Hindlimb muscle (tissue), 1 donor: ENCODE data around the gene PPP4R3A. TPM values are rescaled to one million over a fixed set of nuclear protein-coding genes. Genes with fewer than 3 reads are reported as not detected.
"Not testable (repeated sequence)": the region's sequence is repeated elsewhere in the genome, so short reads cannot be mapped to it uniquely, and the experiment has no call there.

Experiments used
- DNase-seq: peaks from one replicate; pipeline ENCODE4 v3.0.0-alpha.2; 2013
- polyA plus RNA-seq: library from polyadenylated mRNA; unstranded; fragments of 120-200 nt; gene quantifications from one replicate; pipeline ENCODE4 v1.2.1, GENCODE V29; 2013; ENCODE audit not compliant: insufficient read length

PPP4R3A gene
- polyA plus RNA-seq, 1 donor: 69.7 TPM

DNA sequence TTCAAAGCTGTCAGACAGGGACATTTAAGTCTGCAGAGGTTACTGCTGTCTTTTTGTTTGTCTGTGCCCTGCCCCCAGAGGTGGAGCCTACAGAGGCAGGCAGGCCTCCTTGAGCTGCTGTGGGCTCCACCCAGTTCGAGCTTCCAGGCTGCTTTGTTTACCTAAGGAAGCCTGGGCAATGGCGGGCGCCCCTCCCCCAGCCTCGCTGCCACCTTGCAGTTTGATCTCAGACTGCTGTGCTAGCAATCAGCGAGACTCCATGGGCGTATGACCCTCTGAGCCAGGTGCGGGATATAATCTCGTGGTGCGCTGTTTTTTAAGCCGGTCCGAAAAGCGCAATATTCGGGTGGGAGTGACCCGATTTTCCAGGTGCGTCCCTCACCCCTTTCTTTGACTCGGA is 73.8 kb downstream of the PPP4R3A start:
- not testable (repeated sequence) for DNase-seq

DNA sequence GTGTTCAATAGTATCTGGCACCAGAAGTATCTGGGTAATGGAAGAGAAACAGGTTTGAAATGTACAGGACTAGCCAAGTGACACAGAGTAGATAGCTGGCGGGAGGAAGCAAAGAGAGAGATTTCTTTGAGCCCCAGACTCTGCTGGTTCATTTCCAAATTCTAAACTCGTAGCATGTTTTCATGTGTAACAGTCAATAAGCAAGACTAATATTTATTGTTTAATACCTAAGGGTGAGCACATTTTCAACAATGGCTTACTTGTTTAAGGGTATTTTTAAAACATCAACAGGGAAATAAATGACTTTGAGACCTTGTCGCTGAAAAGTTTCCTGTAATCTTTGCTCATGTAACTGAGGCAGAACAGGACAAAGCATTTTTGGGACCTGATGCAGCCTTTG is 80.7 kb downstream of the PPP4R3A start:
- DNase-seq: no peak

DNA sequence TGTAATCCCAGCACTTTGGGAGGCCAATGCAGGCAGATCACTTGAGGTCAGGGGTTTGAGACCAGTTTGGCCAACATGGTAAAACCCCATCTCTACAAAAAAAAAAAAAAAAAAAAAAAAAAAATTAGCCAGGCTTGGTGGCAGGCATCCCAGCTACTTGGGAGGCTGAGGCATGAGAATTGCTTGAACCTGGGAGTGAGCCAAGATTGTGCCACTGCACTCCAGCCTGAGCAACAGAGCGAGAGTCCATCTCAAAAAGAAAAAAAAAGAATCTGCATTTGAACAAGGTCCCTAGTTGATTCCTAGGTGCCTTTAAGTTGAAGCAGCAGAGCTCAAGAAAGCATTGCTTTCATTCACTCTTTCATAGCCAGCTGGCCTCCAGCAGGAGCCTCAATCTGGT is 81.2 kb downstream of the PPP4R3A start:
- not testable (repeated sequence) for DNase-seq

DNA sequence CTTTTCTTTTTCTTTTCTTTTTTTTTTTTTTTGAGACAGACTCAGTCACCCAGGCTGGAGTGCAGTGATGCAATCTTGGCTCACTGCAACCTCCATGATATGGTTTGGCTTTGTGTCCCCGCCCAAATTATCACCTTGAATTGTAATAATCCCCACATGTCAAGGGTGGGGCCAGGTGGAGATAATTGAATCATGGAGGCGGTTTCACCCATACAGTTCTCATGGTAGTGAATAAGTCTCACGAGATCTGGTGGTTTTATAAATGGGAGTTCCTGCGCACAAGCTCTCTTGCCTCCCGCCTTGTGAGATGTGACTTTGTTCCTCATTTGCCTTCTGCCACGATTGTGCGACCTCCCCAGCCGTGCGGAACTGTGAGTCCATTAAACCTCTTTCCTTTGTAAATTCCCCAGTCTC is 84.6 kb downstream of the PPP4R3A start:
- DNase-seq: not testable (repeated sequence)

DNA sequence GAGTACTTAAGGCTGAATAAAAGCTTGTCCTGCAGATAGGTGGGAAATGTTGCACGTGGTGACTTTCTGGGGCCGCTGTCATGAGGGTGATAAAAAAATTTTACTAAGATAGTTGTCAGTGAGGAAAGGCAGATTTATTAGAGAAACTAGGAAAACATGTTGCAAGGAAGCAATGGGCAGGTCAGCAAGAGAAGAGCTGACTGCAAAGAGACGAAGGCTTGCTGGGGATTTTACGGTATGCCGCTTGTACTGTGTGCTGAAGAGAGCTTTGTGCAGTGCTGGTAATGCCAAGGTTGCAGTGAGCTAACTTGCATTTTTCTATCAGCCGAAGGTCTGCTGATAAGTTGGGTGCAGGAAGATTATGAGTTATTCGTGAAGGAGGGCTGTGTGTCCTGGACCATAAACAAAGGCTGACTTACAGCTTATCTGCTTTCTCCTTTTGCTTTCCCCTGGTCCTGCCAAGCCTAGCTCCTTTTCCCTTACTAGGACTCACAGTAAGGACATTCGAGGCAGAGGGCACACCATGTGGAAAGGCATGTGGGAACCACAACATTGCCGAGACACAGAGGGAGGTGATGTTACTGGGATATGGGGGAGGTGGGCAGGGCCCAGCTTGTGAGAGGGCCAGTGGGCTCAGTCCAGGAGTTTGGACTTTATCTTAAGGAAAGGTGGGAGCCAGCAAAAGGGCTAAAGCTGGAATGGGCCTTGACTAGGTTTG is 85.1 kb downstream of the PPP4R3A start:
- DNase-seq: no peak

DNA sequence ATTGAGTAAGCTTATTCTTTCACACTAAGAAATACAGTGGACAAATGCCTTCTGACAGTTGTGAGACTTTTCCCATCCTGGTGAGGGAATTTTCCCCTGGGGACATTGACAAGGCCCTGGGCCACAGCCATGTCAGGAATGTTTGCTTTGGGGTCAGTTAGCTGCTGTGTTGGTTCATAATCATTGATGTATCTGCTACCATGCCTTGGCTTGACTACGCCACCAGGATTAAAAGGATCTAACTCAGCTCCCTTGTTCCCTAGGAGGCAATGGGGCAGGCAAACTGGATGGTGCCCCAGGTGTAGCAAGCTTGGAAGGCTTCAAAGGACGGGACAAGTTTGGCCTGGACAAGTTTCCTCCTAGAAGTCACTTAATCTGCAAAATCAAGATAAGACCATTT is 89.4 kb downstream of the PPP4R3A start:
- no peak for DNase-seq

DNA sequence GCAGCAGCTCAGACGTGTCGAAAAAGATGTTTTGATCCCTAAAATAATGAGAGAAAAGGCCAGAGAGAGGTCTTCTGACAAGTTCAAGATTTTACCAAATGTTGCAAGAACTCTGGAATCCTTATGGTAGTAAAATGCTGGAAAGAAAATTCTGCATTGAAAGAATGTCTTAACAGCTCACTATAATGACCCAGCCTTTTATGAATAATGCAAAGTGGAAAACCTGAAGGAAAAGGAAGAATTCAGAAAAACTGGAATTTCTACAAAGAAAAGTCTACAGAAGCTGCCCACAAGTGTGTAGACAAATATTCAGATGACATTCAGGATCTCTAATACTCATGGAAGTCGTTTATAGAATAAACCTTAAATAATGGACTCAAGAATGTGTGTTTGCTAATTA is 90.7 kb downstream of the PPP4R3A start:
- no peak for DNase-seq

DNA sequence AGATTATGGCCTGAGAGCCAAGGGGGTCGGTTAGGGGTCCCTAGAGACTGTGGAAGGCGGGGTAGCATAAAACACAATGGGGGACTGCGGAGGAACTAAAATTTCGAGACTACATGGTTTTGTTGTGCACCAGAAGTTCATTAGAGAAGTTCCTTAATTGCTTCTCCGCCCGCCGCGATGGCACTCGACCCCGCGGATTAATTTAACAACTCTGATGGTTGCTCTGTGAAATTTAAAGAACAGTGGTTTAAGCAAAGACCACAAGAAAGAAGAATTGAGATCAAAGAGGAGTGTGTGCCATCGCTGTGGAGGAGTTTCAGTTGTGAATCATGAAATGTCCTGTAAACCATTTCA is 91.1 kb downstream of the PPP4R3A start:
- DNase-seq: no peak

DNA sequence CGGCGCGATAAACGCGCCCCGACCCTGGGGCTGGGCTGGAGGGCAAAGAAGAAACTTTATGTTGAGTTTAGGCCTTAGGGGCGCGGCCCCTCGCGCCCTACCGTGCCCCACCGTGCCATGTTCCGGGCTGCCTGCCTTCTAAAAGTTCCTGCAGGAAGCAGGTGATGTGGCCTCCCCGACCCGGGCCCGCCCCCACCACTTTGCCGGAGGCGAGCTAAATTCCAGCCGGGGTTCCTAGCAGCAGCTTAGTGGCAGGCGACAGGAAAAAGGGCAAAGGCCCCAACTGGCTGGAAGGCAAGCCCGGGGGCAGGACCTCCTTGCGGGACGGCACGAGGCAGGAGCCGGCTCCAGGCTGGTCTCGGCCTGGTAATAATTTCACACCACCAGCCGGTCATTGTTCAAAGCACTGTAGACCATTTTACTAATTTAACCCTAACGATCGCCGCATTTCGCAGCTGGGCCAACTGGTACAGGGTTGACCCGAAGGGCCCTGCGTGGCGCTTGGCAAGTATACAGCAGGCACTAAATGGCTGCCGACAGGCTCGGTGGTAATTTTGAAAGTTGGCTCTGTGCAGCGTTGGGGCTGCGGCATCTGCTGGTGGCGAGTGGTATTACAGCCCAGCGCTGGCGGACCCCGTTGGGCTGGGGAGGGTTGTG is 91.6 kb downstream of the PPP4R3A start:
- peak; percentile 61 for DNase-seq

DNA sequence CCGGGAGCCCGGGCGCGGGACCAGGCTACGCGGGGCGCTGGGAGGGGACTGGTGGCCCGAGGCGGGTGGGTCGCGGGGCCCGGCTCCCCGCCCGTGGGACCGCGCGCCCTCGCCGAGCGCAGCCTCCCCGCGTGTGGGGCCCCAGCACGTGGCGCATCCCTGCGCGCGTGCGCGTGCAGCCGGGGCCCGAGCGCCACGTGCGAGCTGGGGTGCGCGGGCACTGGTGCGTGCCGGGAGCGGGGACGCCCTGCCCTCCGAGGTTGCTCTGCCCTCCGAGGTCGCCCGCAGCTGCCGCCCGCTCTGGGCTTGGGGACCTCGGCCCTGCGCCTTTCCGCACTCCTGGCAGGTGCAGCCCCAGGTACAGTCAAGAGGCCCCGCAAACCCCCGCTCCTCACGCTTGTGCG is 92.1 kb downstream of the PPP4R3A start:
- peak; percentile 63 for DNase-seq

DNA sequence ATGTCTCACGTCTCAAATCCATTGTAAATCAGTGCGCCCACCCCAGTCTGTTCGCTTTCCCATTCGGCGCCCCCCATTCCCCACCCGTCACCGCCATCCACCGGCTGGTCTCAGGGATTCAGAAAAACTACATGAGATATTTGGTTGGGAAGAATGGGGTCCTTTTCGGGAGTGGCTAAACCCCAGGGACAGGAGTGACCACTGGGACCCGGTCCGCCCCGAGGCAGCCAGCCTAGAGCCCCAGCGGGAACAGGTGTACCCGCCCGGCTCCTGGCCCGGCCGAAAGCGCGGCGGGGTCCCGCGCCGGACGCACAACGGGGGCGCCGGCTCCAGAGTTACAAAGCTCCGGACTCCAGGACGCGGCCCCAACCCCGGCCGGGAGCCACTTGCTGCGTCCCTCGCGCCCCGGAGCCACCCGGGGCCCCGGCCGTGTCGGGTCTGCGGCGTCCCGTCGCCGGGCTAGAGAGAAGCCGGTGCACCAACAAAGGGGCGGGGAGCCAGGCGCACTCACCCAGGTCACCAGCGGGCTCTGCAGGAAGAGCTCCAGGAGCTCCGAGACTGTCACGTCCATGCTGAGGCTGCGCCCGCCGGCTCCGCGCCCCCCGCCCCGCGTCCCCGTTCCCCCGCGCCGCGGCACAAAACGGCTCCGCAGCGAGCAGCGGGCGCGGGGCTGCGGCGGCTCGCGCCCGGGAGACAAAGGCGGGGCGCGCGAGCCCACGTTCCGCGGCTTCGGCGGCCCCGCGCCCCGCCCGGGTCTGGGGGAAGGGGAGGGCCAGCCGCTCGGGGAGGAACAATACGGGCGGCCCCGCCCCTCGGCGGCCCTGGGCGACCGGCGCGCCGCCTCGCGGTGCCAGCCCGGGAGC is 92.8 kb downstream of the PPP4R3A start, which contains the start of gene CCDC88C:
Gene CCDC88C (minus strand): TSS at position 701 of the 863 bp plus-strand sequence. CDS start 130 bp downstream, at position 571.
- DNase-seq: peak; percentile 42

DNA sequence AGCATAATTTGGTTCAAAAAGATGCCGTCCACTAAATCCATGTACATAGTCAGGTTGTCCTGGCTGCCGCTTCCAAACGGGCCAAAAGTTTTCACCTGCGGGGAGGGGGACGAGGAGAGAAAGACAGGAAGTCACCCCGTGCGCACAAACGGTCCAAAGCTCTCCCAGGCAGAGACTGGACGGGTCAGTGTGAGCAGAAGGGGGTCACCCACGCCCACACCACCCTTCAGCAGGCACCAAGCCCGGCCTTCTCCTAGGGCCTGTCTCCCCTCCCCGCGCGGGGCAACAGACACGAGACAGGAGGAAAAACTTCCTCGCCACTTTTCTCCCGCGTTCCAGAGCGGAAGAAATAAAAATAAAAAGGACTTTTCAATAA is 93.4 kb downstream of the PPP4R3A start:
- no peak for DNase-seq

DNA sequence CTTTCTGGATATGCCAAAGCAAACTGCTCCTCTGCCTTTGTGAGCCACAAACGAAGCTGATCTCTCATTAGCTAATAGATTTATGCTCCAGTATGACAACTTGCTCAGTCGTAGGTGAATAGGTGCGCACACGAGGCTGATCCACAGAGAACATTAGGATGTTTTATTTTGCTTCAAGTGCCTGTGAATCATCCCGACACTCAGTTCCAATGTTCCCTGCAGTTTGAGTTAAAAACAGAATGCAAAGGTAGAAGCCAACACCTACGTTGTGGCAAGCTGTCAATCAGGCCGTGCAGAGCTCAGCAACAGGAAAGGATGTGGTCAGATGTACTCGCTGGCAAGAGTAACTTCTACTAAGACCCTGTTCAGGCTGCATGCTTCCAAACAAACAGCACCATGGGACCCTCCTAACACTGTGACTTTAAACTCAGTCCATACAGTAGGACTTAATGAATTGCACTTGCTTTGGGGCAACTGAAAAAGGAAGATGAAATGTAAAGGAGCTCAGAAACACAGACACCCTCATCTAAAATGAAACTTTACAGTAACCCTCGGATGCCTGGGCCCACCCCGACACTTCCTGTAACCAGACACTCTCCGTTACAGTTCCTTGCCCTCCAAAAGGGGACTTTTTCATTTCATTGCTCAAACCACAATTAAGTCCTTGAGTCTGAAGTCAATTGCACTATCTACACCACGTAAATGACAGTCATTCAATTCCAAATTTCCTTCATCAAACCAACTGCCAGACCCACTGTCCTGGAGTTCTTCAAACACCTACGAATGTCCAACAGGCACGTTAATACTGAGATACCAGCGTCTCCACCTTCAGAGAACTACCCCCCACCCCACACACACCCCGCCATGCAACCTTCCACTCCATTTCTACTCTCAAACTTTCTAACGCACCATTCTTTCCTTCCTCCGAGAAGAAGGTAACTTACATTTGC is 94.0 kb downstream of the PPP4R3A start:
- DNase-seq: no peak

DNA sequence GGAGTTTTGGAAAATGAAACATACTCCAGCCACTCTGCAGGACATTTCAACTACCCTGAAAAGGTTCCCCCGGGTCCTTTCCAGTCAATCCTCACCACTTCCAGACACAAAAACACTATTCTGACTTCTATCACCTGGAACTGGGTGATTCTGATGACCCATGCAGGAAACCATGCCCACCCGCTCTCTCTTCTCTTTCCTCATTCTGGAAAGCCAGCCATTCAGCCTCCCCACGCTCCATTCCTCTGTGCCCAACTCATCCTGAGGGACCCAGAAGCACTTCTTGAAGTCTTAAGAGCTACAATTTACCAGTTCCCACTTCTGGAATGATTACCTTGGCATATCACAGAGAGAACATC is 95.7 kb downstream of the PPP4R3A start:
- DNase-seq: no peak

DNA sequence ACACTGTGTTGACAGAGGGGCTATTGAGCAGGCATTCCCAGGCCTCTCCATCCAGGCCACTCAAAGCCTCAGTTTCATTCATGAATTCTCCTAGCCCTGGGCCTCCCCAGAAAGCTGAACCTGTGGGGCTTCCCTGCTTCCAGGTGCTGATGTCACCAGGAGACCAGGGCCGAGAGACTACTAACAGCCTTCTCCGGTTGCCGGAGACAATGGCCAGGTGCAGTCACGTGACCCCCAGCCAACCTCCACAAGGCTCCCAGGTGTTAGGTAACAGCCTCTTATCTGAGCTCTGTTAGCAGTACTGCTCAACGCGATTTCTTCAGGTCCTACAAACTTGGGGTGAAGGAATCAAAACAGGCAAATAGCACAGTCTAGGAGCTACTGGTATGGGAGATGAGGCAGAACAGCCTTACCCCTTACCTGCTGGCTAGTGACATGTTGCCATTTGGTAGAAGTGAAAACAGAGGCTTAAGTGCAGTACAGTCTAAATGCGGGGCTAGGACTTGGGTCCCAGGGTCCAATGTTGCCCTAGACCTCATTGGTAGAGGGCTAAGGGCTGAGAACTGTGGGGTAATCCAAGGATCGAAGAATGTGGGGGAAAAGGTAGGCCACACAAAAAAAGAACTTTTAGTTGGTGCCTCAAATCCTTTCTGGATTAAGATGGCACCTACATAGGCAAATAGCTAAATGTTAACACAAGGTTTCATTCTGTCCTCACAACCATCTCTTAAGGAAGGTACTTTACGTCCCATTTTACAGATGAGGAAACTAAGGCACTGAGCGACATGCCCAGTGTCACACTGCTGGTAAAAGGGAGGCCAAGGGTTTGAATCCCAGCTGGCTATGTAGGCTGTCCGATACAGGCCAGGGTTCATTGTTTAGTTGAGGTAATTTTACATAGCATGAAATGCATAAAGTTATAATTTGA is 96.3 kb downstream of the PPP4R3A start:
- no peak for DNase-seq

DNA sequence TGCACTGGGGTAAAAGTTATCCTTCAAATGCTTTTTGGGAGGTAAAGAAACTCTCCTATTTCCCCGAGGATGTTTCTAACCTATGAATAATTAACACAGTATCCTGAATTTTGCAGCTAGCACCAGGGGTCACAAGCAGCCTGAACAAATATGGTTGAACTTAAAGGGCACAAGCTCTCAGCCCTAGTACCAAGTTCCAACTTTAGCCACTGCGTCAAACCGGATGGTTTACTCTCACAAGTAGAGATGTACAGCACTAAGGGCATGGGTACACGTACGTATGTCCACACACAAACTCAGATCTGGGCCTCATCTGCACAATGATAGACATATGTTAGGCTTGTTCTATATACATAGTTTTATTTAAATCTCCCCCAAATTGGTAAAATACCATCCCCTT is 97.2 kb downstream of the PPP4R3A start:
- no peak for DNase-seq

DNA sequence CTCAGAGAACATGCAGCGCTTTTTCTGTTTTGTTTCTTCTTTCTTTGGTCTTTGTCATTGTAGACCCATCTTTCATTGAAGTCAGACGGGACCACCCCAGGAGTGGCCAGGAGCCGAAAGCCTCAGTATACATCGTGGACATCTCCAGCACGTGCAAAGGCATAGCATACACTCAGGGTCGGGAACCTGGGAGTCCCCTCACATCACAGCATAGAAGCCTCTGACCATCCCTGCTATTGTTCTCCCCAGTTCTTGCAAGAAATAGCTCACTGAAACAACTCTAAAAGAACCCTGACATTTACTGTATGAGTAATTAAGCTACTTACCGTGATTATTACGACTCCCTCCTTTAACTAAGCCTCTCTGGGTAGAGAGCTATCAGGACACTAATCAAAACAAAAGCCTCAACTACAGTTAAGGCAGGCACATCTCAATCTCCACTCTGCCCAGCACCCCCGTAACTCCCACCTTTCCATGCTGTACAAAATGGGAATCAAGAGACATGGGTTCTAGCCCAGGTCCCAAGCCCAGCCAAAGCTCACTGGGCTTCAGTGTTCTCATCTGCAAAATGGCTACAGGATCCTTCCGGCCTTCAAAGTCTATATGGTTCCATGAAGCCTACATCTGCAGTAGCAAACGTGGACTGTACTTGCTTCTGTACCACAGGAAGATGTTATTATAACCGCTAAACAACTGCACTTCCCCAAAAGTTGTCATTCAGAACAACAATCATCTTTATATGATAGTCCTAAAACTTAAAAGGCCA is 99.2 kb downstream of the PPP4R3A start:
- DNase-seq: no peak

DNA sequence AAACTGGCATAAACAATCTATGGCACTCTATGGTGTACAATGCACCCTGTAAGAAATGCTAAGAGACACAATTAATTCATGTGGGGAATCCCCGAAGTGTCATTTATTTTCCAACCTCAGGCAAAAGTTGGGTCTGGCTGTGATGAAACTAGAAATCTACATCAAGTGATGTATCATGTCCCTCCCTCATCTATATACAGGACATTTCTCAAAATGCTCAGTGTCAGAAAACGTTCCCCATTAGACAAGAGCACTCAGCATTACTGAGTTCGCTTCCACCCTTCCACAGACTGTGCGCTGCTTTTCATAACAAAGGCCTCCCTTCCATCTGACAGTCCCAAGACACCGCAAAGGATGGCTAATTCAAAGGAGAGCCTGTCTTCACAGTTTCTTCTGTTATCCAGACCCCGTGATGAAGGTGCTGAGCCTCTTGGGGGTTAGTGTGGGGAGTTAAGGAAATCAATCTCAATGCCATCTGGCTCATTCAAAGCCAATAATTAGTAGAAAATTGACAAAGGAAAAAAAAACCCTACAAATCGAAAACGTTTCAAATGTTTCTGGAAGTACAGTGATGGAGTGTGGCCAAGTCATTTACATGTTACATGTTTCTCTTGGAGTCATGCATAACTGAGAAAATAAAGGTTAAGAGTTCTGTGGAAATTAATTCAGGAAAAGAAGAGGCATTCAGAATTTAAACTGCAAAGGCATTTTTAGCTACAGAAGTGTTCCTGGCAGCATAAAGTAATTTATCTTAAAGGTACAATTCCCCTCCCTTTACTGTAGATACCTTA is 100.0 kb downstream of the PPP4R3A start:
- DNase-seq: no peak

DNA sequence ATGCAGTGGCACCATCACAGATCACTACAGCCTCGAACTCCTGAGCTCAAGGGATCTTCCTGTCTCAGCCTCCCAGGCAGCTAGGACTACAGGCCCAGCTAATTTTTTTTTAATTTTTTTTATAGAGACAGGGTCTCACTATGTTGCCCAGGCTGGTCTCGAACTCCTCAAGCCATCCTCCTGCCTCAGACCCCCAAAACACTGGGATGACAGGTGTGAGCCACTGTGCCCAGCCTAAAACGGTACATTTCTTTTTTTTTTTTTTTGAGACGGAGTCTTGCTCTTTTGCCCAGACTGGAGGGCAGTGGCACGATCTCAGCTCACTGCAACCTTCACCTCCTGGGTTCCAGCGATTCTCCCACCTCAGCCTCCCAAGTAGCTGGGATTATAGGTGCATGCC is 100.9 kb downstream of the PPP4R3A start:
- DNase-seq: not testable (repeated sequence)
